Left cardiac atrium (tissue), 4 donors: Measurements from ENCODE around the gene NEUROD6. TPM values are rescaled to one million over a fixed set of nuclear protein-coding genes. Genes with fewer than 3 reads are reported as not detected.

Experiments
- ATAC-seq, 2 donors: fragments of 200-7000 bp; cut with Tn5 transposase; one replicate each; pipeline ENCODE4 v1.9.1; 2020; ENCODE audit warnings: mild to moderate bottlenecking in 2 of 2, moderate library complexity in 2 of 2
- DNase-seq: peaks from one replicate; pipeline ENCODE4 v3.0.0-alpha.2; 2020
- intact Hi-C, 2 donors: fragments of 100-400 bp; cut with DNase I; formaldehyde crosslinking; loops; one replicate each; pipeline versions ENCODE4 v1.14.1 to v1.15.1; 2022 to 2023
- long read RNA-seq: library from polyadenylated mRNA; unstranded; transcript quantifications from one replicate; pipeline ENCODE4 v2.0.0, GENCODE V29; 2021
- total RNA-seq, 2 donors: library from RNA; stranded (reverse); fragmentation: NEBNext Ultra II Directional; extraction: Animal tissue kit (Norgen Biotek cat#: 25700); gene quantifications; one replicate each; pipeline ENCODE4 v1.2.1, GENCODE V29; 2021
- donor health status: DM: no; HTN: yes; CAD: no.
- donor health status: DM: no; HTN: yes; CAD: no; lungs with severe emphysema.
- donor health status: DM: yes; HTN: yes; CAD: no.
- donor health status: Dilated cardiomyopathy.

The NEUROD6 gene
- total RNA-seq = not detected
- long read RNA-seq = 0 reads

GRCh38 chr7:31340603-31341002 lies at the start of gene NEUROD6:
NEUROD6 (minus strand) TSS chr7:31340726; CDS start chr7:31339268, 1,458 bp downstream.
- ATAC-seq = no peak
- intact Hi-C loops = no loop called here
- DNase-seq = no peak

GRCh38 chr7:31384466-31384865 lies 43.9 kb upstream of the NEUROD6 start:
- intact Hi-C loops = no loop called here
- ATAC-seq (no peak), DNase-seq (no peak)

- DNase-seq (no peak), ATAC-seq (no peak)
- intact Hi-C loops = no loop called here
Measured at GRCh38 chr7:31382722-31383121, 42.2 kb upstream of the NEUROD6 start.

GRCh38 chr7:31373337-31374289 lies 33.1 kb upstream of the NEUROD6 start:
- DNase-seq = peak; percentile 37
- ATAC-seq = peak; percentile 53 to 60
- intact Hi-C loops = no loop called here

- DNase-seq (no peak), ATAC-seq (no peak)
- intact Hi-C loops = no loop called here
Measured at GRCh38 chr7:31372231-31372959, 31.9 kb upstream of the NEUROD6 start.

- ATAC-seq (no peak), DNase-seq (no peak)
- intact Hi-C loops = no loop called here
Measured at GRCh38 chr7:31371621-31372020, 31.1 kb upstream of the NEUROD6 start.

GRCh38 chr7:31370609-31371008 lies 30.1 kb upstream of the NEUROD6 start:
- ATAC-seq = no peak
- intact Hi-C loops = no loop called here
- DNase-seq = no peak

GRCh38 chr7:31368620-31369019 lies 28.1 kb upstream of the NEUROD6 start:
- intact Hi-C loops = no loop called here
- ATAC-seq = no peak
- DNase-seq = no peak

GRCh38 chr7:31363496-31363895 lies 23.0 kb upstream of the NEUROD6 start:
- DNase-seq (no peak), ATAC-seq (no peak)
- intact Hi-C loops = no loop called here

- intact Hi-C loops = no loop called here
- no peak for ATAC-seq
- no peak for DNase-seq
Measured at GRCh38 chr7:31363051-31363450, 22.5 kb upstream of the NEUROD6 start.

- DNase-seq (no peak), ATAC-seq (no peak)
- intact Hi-C loops = no loop called here
Measured at GRCh38 chr7:31362401-31362800, 21.9 kb upstream of the NEUROD6 start.

- intact Hi-C loops = no loop called here
- DNase-seq = no peak
- ATAC-seq = no peak
Measured at GRCh38 chr7:31358467-31358866, 17.9 kb upstream of the NEUROD6 start.

GRCh38 chr7:31345421-31345820 lies 4.9 kb upstream of the NEUROD6 start:
- no peak for ATAC-seq
- intact Hi-C loops = no loop called here
- DNase-seq = no peak

GRCh38 chr7:31343516-31344305 lies 3.2 kb upstream of the NEUROD6 start:
- intact Hi-C loops = no loop called here
- ATAC-seq = no peak
- no peak for DNase-seq

- intact Hi-C loops = no loop called here
- DNase-seq (no peak), ATAC-seq (no peak)
Measured at GRCh38 chr7:31341141-31341540, 615 bp upstream of the NEUROD6 start.

- ATAC-seq (no peak), DNase-seq (no peak)
- intact Hi-C loops = no loop called here
Measured at GRCh38 chr7:31340051-31340450, 475 bp downstream of the NEUROD6 start.

- DNase-seq = no peak
- intact Hi-C loops = no loop called here
- ATAC-seq = no peak
Measured at GRCh38 chr7:31338706-31339105, 1.8 kb downstream of the NEUROD6 start.

GRCh38 chr7:31337002-31337565 lies 3.4 kb downstream of the NEUROD6 start:
- intact Hi-C loops = no loop called here
- ATAC-seq = no peak

More at GRCh38 chr7:31337002-31337565, 3.4 kb downstream of the NEUROD6 start:
- no peak for DNase-seq
